HL-60 (cell line): ENCODE measurements around the gene ARV1.

Source experiments
- GABPA ChIP-seq: IDR thresholded peaks from 2 replicates; pipeline ENCODE4 v1.6.1; 2012; ENCODE audit warnings: low read depth
- POLR2AphosphoS5 ChIP-seq: IDR thresholded peaks from 2 replicates; pipeline ENCODE4 v1.6.1; 2012; ENCODE audit warnings: low read depth
- SPI1 ChIP-seq: IDR thresholded peaks from 2 replicates; pipeline ENCODE4 v1.6.1; 2012; ENCODE audit warnings: low read depth, mild to moderate bottlenecking, borderline replicate concordance
- TF ChIP-seq, protein P1 (sequence below): IDR thresholded peaks from one replicate; pipeline ENCODE4 v1.5.1; 2011; ENCODE audit warnings: low read length, control low read depth, inconsistent platforms; ENCODE audit not compliant: insufficient read depth
- TF ChIP-seq, protein P2 (sequence below): IDR thresholded peaks from 2 replicates; pipeline ENCODE4 v1.6.1; 2012; ENCODE audit warnings: low read depth; ENCODE audit not compliant: insufficient replicate concordance

DNA sequence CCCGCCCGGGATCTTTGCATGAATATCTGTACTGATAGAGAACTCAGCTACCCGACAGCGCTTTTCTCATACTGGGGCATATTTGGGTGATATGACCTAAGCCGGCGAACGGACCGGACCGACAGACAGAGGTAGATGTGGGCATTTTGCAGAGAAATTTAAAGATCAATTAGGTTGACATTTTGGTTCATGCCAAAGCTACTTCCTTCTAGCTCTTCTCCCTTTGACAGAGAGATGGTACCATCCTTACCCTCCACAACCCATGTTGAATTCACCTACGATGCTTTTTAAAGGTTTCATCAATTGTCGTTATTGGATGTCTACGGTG lies 459 bp downstream of the ARV1 start:
- TF ChIP-seq, protein P1, sequence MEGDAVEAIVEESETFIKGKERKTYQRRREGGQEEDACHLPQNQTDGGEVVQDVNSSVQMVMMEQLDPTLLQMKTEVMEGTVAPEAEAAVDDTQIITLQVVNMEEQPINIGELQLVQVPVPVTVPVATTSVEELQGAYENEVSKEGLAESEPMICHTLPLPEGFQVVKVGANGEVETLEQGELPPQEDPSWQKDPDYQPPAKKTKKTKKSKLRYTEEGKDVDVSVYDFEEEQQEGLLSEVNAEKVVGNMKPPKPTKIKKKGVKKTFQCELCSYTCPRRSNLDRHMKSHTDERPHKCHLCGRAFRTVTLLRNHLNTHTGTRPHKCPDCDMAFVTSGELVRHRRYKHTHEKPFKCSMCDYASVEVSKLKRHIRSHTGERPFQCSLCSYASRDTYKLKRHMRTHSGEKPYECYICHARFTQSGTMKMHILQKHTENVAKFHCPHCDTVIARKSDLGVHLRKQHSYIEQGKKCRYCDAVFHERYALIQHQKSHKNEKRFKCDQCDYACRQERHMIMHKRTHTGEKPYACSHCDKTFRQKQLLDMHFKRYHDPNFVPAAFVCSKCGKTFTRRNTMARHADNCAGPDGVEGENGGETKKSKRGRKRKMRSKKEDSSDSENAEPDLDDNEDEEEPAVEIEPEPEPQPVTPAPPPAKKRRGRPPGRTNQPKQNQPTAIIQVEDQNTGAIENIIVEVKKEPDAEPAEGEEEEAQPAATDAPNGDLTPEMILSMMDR = no peak
- TF ChIP-seq GABPA (no peak), SPI1 (no peak), POLR2AphosphoS5 (no peak)
- TF ChIP-seq, protein P2, sequence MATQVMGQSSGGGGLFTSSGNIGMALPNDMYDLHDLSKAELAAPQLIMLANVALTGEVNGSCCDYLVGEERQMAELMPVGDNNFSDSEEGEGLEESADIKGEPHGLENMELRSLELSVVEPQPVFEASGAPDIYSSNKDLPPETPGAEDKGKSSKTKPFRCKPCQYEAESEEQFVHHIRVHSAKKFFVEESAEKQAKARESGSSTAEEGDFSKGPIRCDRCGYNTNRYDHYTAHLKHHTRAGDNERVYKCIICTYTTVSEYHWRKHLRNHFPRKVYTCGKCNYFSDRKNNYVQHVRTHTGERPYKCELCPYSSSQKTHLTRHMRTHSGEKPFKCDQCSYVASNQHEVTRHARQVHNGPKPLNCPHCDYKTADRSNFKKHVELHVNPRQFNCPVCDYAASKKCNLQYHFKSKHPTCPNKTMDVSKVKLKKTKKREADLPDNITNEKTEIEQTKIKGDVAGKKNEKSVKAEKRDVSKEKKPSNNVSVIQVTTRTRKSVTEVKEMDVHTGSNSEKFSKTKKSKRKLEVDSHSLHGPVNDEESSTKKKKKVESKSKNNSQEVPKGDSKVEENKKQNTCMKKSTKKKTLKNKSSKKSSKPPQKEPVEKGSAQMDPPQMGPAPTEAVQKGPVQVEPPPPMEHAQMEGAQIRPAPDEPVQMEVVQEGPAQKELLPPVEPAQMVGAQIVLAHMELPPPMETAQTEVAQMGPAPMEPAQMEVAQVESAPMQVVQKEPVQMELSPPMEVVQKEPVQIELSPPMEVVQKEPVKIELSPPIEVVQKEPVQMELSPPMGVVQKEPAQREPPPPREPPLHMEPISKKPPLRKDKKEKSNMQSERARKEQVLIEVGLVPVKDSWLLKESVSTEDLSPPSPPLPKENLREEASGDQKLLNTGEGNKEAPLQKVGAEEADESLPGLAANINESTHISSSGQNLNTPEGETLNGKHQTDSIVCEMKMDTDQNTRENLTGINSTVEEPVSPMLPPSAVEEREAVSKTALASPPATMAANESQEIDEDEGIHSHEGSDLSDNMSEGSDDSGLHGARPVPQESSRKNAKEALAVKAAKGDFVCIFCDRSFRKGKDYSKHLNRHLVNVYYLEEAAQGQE = no peak
